OCI-M2 (cell line): ENCODE results near the gene NGFR.

Experiments used
- DNase-seq: peaks from one replicate; lab custom pipeline; 2025; ENCODE audit not compliant: unreplicated experiment; lab: John Stamatoyannopoulos, UW

Gene NGFR

GRCh38 chr17:49468811-49469385 is 26.2 kb upstream of the NGFR start:
- DNase-seq = no peak

DNA sequence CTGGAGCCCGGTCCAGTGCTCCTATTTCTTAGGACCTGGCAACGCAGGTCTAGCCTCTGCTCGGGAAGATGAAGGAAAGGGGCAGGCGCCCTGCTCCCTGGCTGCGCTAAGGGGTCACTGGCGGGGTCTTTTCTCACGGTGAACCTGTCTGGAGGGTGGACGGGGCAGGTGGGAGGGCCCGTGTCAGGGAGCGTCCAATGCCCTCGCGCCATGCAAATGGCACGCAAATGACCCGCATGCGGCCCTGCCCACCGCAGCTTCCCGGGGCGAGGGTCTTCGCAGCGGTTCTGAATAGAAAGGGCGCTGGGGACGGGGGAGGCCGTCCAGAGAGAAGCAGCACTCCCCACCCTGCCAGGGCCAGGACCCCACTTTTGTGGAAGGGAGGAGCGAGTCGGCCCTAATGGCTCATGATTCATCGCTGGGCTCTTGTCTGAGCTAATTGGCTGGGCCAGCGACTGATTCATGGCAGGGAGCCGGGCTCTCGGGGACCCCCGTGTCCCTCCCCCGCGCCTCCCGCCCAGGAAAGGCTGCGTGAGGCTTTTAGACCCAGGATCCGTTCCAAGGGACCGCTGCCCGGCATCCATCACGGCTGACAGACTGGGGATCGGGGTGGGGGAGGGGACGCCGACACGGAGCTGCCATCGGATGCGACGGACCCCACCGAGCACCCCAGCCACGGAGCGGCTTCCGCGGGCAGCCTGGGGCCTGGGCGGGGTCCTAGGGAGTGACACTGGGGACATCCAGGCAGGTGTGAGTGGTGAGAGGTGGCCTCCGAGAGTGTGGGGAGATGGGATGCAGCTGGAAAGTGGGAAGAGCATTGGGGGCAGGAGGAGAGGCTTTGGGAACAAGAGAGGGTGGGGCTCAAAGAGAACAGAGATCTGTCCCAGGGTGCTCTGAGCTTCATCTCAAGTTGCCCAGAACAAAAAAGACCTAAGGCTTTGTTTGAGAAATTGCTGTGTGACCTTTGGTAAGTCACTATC is 25.0 kb upstream of the NGFR start:
- DNase-seq = no peak

GRCh38 chr17:49471089-49471683 is 23.9 kb upstream of the NGFR start:
- DNase-seq = no peak

DNA sequence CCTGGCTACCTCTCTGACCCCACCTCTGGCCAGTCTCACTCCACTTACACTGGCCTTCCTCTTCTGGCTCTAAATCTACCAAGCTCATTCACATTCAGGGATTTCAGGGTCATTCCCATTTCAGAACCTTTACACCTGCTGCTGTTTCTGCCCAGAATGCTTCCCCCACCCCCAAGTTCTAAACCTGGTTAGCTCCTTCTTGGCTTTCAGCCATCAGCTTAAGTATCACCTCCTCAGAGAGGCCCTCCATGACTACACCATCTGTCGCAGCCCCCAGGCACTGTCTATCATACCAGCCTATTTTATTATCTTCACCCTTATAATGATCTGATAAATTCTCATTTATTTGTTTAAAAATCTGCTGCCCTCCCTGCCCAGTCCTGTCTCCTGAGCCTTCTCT is 23.3 kb upstream of the NGFR start:
- DNase-seq = no peak

GRCh38 chr17:49472527-49472926 is 22.6 kb upstream of the NGFR start:
- DNase-seq = no peak

GRCh38 chr17:49473900-49474751 is 21.0 kb upstream of the NGFR start:
- no peak for DNase-seq

DNA sequence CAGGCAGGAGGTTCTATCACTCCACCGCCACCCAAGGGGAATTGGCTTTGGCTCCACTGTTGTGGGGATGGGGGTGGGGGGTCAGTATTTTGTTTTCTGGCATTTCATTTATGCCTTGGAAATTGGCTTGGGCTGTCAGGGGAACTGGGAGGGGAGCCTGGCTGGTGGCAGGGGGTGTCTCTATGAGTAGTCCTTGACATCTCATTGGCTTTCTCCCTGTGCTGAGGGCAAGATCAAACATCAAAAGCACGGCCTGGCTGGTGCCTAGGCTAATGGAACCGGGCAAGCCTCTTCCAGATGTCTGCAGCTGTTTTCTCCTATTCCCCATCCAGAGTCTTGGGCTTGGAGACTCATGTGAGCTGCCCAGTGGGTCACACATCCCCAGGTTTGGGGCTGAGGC is 17.4 kb upstream of the NGFR start:
- DNase-seq = no peak

DNA sequence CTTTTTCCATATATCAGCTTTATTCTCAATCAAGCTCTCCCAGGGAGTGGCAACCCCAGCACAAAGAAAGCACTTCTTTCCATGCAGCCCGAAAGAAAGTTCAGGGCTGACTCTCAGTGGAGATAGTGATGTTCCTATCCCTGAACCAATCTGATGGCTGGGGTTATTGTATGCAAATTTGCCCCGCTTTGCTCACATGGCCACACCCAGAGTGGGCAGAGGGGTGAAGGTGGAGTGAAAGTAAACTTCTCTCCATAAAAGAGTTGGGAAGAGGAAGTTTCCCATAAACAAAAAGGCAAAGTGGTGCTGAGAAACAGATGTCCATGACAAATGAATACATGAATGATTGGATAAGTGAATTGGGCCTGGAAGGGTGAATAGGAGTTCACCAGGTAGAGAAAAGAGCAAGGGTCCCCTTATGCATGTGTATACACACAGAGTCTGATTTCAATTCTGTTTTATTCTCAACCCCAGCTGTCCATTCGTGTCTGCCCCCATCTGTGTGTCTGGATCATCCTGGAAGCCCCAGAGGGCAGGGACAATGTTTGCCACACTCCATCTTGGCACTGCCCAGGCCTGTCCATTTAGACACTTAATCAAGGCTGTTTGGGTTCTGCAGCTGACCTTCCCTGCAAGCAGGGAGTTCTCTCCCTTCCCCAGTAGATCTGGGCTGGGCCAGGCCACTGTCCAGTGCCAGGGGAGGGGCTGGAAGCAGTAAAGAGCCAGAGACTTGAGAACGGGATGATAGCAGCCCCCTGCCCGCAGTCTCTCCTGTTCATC is 14.1 kb upstream of the NGFR start:
- DNase-seq = no peak

DNA sequence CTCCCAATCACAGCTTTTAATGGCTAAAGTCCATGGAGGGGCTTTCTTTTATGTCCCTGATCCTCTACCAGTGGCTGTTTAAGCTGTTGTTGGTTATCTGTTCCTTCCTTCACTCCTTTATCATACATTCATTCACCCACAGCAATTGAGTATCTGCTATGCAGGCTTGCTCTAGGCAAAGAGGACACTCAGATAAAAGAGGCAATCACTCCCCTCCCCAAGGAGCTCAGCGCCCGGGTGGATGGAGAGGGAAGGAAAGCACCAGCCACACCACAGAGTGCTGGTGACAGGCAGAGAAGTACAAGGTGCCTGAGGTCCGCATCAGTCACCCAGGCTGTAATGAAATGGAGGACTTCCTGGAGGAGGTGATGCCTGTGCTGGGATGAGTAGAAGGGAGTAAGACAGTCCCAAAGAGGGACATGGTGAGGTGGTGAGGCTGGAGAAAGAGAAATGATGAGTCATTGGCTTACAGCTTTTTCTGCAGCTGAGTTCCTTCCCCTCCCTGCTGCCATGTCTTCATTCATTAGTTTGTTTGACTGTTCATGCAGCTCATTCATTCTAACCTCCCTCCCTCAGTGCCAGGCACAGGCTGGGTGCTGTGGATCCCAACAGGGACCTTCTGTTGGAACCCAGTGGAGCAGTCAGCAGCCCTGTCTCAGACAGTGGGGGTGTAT is 12.8 kb upstream of the NGFR start:
- no peak for DNase-seq

DNA sequence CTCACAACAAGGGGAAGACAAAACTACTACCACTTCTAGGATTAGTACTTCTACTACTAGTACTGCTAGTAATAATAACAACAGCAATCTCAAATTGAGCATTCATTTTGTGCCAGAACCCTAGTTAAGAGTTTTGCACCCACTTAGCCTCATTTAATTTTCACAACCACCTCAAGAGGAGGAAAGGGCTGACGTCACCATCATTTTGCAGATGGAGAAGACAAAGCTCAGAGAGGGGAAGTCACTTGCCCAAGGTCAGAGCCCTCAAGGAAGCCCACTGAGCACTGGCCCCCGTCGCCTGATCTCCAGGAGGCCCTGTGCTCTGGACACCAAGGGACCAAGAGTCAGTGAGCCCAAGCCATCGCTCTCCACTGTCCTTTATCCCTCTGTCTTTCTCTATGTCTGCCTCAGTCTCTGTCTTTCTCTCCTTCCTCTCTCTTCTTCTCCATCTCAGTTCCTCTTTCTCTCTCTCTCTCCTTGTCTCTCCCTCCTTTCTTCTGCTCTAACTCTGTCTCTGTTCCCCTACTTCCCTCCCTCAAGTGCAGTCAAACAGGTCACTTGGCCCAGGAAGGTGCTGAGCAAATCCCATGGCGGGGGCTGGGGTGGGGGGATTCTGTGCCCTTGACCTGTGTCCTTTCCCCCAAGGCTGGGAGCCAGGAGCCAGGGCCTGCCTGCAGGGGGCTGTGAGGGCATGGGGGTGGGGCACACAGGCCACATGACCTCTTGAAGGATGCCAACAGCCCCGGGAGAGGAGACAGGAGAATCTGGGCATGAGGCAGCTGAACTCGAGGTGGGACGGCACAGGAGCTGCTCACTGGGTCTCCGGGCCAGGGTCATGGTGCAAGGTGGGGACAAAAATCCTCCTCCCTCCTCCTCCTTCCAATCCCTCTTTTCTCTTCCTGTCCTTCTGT is 11.2 kb upstream of the NGFR start:
- DNase-seq = no peak

GRCh38 chr17:49484588-49484987 is 10.5 kb upstream of the NGFR start:
- DNase-seq = no peak

DNA sequence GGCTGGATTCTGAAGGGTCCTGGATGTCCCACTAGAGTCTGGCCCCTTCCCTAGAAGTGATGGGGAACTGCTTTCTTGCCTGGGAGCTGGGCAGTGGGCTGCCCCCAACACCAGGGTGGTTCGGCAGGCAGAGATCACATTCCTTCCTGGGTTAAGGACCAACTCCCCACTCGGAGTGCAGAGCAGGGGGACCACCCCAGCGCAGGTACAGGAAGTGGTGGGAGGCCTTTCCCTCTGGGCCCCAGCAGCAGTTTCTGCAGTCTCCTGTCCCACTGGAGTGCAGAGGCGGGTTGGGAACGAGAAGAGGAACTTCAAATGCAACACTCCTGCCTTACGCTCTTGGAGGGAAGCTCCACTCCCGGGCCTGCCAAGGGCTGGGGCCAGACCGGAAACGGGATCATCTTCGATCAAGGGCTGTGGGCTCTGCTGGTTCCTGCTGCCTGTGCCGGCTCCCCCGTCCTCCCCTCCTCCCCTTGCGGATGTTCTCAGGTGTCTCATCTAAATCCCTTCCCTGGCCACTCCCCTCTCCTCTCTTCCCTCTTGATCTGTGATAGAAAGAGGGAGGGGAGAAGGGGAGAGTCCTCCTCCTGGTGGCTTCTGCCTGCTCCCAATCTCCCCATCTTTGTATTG is 9.0 kb upstream of the NGFR start:
- DNase-seq = no peak

DNA sequence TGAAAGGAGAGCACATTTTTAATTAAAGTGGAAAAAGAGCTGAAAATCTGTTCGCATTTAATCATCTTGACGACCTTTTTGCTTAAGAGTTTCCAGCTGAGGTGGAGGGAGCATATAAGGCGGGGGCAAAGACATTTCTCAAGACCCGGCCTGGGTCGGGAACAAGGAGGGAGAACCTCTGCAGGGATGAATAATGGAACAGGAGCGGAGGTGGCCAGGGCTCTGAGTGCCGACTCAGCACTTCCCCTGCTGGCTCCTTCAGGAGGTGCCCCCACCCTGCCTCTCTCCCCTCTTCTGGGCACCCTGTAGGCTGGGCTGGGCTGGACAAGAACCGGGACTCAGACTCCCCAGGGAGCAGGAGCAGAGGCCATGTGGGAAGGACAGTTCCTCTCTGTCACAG is 7.9 kb upstream of the NGFR start:
- no peak for DNase-seq

DNA sequence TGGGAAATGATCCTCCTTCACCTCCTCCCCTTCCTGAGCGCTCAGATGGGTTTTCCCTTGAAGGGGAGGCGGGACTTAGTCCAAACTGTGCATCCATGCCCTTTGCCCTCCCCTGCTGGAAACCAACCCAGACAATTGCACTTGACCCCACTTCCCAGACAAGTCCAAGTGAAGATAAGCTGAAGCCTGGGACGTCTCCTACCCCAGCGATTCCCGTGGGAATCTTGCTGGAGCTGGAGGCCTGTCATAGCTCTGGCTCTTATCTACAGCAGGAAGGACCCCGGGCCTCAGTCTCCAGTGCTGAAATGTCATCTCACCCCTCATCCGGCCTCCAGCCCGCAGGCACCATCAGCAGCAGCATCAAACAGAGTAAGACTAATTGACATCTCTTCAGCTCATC is 6.5 kb upstream of the NGFR start:
- DNase-seq = no peak

DNA sequence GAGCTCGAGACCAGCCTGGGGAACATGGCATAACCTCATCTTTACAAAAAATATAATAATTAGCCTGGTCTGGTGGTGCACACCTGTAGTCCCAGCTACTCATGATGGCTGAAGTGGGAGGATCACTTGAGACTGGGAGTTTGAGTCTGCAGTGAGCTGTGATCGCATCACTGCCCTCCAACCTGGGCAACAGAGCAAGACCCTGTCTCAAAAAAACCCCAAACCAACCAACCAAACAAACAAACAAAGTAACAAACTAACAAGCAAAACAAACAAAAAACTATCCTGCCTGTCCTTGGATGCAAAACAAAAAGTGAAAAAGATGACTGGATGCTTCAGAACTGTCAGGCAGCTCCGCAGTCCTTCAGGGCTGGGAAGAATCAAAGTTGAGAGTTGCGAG is 5.7 kb upstream of the NGFR start:
- DNase-seq = no peak

GRCh38 chr17:49490276-49490675 is 4.8 kb upstream of the NGFR start:
- DNase-seq = no peak

- DNase-seq = no peak
Observed at GRCh38 chr17:49491192-49491769, 3.8 kb upstream of the NGFR start.

DNA sequence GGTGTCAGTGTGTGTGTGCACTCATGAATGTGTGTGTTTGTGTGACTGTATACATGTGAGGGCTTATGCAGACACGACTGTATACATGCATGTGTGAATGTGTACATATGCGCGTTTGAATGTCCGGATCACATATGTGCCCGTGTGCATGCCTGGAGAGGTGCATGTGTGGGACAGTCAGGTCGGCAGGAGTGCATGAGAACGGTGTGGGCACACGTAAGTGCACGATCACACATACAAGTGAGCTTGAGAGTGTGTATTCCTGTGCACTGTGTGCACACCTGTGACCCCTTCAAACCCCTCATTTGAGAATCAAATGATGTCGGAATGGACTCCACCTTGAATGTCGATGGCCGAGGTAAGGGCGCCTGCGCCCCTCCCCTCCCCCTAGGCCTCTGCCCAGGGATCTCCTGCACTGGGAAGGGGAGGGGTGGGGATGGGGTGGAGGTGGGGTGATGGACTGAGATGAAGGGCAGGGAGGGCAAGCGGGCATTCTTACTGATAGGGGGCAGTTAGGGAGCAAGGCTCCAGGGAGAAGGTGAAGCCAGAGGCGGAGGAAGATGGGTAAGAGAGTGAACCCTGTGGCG is 601 bp upstream of the NGFR start:
- DNase-seq = no peak
